ENCODE results near the gene SMARCE1.
"Not testable (repeated sequence)": the region's sequence is repeated elsewhere in the genome, so short reads cannot be mapped to it uniquely, and the experiment has no call there.

Gene SMARCE1

DNA sequence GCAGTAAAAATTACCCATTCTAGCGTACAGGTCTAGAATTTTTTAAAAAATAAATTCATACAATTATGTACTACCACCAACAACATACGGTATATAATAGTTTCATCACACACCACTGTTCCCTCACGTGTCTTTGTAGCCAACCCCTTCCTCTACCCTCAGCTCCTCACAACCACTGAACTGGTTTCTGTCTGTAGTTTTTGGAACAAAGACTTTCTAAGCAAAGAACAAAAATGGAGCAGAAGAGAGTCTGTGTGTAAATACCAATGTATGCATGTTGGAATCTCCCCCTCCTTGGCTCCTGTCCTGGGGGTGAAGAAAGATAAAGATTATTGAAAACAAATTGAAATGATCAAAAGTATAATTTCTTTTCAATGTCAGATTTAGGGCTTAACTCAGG lies 50.5 kb downstream of the SMARCE1 start:
- DNase-seq (ENCODE audit: insufficient read length, low spot score) (no peak), FAIRE-seq (no peak)
- no peak for TF ChIP-seq TAF1 (IDR thresholded peaks at IDR 0.05; ENCODE audit: low read depth, low read length)
- no peak for TF ChIP-seq POLR2AphosphoS5 (IDR thresholded peaks at IDR 0.05; ENCODE audit: low read depth, low read length)
- TF ChIP-seq POU2F2 (IDR thresholded peaks at IDR 0.05; ENCODE audit: low read depth, low read length): no peak
- TF ChIP-seq SPI1 (IDR thresholded peaks at IDR 0.05; ENCODE audit: low read depth, low read length): no peak
- no peak for TF ChIP-seq PAX5 (IDR thresholded peaks at IDR 0.05; ENCODE audit: insufficient read depth, low read length, severe bottlenecking)
- no peak for TF ChIP-seq POLR2A (IDR thresholded peaks at IDR 0.05; ENCODE audit: low read depth, low read length)

DNA sequence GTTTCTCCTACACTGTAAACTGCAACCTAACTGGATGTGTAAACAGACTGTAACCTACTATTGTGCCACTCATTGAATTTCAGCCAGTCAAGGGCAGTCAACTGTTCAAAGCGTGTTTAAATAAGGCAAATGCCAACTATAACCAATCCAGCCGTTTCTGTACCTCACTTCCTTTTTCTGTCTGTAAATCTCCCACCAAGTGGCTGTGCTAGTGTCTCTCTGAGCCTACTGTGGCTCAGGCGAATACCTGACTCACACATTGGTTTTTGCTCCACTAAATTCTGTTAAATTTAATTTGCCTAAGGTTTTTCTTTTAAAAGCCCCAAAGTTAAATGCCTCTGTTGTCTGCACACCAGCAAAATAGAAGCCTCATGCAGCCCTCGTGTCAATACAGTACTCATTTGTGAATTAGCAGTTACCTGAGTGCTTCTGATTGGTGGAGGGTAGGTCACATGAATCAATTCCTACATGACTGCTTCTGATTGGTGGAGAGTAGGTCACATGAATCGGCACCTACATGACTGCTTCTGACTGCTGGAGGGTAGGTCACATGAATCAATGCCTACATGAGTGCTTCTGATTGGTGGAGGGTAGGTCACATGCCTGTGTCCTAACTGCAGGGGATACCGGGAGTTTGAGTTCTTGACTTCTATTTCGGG lies 51.2 kb downstream of the SMARCE1 start:
- FAIRE-seq (peak; percentile 84), DNase-seq (ENCODE audit: insufficient read length, low spot score) (no peak)
- TF ChIP-seq PAX5 (IDR thresholded peaks at IDR 0.05; ENCODE audit: insufficient read depth, low read length, severe bottlenecking): no peak
- no peak for TF ChIP-seq TAF1 (IDR thresholded peaks at IDR 0.05; ENCODE audit: low read depth, low read length)
- no peak for TF ChIP-seq POLR2A (IDR thresholded peaks at IDR 0.05; ENCODE audit: low read depth, low read length)
- TF ChIP-seq SPI1 (IDR thresholded peaks at IDR 0.05; ENCODE audit: low read depth, low read length): peak; percentile 87

DNA sequence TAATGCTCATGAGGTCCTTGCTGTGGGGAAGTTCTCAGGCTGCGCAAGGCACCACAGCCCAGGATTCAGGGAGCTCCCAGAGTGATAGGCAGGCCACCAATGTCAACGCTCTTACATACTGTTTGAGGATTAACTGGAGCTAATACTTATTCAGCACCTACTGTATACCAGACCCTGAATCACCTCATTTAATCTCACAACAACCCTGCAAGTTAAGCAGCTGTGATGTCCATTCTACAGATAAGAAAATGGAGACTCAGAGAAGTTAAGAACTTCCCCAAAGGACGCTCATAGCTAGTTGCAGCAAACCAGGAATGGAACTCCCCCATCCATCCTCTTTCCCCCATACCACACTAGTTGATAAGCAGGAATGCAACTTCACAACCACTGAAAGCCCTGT lies 56.9 kb downstream of the SMARCE1 start:
- DNase-seq (ENCODE audit: insufficient read length, low spot score) (no peak), FAIRE-seq (no peak)
- no peak for TF ChIP-seq POLR2A (IDR thresholded peaks at IDR 0.05; ENCODE audit: low read depth, low read length)
- no peak for TF ChIP-seq SPI1 (IDR thresholded peaks at IDR 0.05; ENCODE audit: low read depth, low read length)
- TF ChIP-seq TAF1 (IDR thresholded peaks at IDR 0.05; ENCODE audit: low read depth, low read length): no peak

DNA sequence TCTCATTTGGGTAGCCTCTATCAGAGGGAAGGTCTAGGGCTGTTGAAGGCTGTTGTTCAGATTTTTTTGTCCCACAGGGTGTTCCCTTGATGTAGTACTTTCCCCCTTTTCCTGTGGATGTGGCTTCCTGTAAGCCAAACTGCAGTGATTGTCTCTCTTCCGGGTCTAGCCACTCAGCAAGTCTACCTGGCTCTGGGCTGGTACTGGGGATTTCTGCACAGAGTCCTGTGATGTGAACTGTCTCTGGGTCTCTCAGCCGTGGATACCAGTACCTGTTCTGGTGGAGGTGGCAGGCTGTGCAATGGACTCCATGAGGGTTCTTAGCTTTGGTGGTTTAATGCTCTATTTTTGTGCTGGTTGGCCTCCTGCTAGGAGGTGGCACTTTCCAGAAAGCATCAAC lies 59.1 kb downstream of the SMARCE1 start:
- FAIRE-seq (no peak), DNase-seq (ENCODE audit: insufficient read length, low spot score) (no peak)
- TF ChIP-seq SPI1 (IDR thresholded peaks at IDR 0.05; ENCODE audit: low read depth, low read length) (no peak), POLR2AphosphoS5 (IDR thresholded peaks at IDR 0.05; ENCODE audit: low read depth, low read length) (no peak), POU2F2 (IDR thresholded peaks at IDR 0.05; ENCODE audit: low read depth, low read length) (no peak), PAX5 (IDR thresholded peaks at IDR 0.05; ENCODE audit: insufficient read depth, low read length, severe bottlenecking) (no peak)

- not testable (repeated sequence) for DNase-seq (ENCODE audit: insufficient read length, low spot score); FAIRE-seq
Measured at GRCh38 chr17:40586264-40586663, 61.4 kb downstream of the SMARCE1 start.

GRCh38 chr17:40584950-40585349 lies 62.7 kb downstream of the SMARCE1 start:
- not testable (repeated sequence) for DNase-seq (ENCODE audit: insufficient read length, low spot score); FAIRE-seq

DNA sequence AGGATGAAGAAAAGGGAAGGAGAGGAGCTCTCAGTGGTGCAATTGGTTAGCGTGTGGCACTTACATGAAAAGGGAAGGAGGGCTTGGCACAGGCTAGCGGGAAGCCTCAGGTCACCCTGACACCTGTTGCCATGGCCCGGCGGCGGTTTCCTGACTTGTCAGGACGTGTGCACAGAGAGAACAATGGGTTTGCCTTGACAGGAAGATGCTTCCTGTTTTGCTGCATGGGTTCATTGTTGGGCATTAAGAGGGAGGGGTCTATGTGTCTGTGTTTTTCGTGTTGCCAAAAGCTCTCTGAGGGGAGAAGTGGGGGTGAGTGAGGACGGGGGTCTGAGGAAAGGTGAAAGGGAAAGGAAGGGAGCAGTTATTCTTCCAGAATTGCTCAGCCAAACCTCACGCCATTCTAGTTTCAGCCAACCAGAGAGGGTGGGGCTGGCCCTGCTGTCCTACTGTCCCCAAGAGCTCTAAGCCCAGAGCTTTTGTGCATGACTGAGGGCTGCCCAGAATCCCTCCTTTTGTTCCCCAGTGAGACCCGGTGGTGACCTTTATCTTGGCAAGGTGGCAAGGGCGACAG lies 65.2 kb downstream of the SMARCE1 start:
- FAIRE-seq (peak; percentile 93), DNase-seq (ENCODE audit: insufficient read length, low spot score) (no peak)
- TF ChIP-seq PAX5 (IDR thresholded peaks at IDR 0.05; ENCODE audit: insufficient read depth, low read length, severe bottlenecking) (no peak), POU2F2 (IDR thresholded peaks at IDR 0.05; ENCODE audit: low read depth, low read length) (peak; percentile 43), POLR2A (IDR thresholded peaks at IDR 0.05; ENCODE audit: low read depth, low read length) (no peak), POLR2AphosphoS5 (IDR thresholded peaks at IDR 0.05; ENCODE audit: low read depth, low read length) (no peak), SPI1 (IDR thresholded peaks at IDR 0.05; ENCODE audit: low read depth, low read length) (peak; percentile 30; the same call in 1 of the 2 replicates), TAF1 (IDR thresholded peaks at IDR 0.05; ENCODE audit: low read depth, low read length) (no peak)

GRCh38 chr17:40580140-40580539 lies 67.5 kb downstream of the SMARCE1 start:
- TF ChIP-seq POLR2AphosphoS5 (IDR thresholded peaks at IDR 0.05; ENCODE audit: low read depth, low read length): no peak
- no peak for TF ChIP-seq TAF1 (IDR thresholded peaks at IDR 0.05; ENCODE audit: low read depth, low read length)
- TF ChIP-seq PAX5 (IDR thresholded peaks at IDR 0.05; ENCODE audit: insufficient read depth, low read length, severe bottlenecking): no peak
- no peak for TF ChIP-seq POLR2A (IDR thresholded peaks at IDR 0.05; ENCODE audit: low read depth, low read length)
- no peak for TF ChIP-seq SPI1 (IDR thresholded peaks at IDR 0.05; ENCODE audit: low read depth, low read length)
- TF ChIP-seq POU2F2 (IDR thresholded peaks at IDR 0.05; ENCODE audit: low read depth, low read length): no peak
- FAIRE-seq (no peak), DNase-seq (ENCODE audit: insufficient read length, low spot score) (no peak)

GRCh38 chr17:40579471-40579870 lies 68.1 kb downstream of the SMARCE1 start:
- DNase-seq (ENCODE audit: insufficient read length, low spot score): no peak
- FAIRE-seq: no peak
- TF ChIP-seq TAF1 (IDR thresholded peaks at IDR 0.05; ENCODE audit: low read depth, low read length): no peak
- TF ChIP-seq POLR2AphosphoS5 (IDR thresholded peaks at IDR 0.05; ENCODE audit: low read depth, low read length): no peak
- no peak for TF ChIP-seq SPI1 (IDR thresholded peaks at IDR 0.05; ENCODE audit: low read depth, low read length)

GRCh38 chr17:40577611-40578065 lies 70.0 kb downstream of the SMARCE1 start:
- no peak for DNase-seq (ENCODE audit: insufficient read length, low spot score)
- FAIRE-seq: peak; percentile 85
- TF ChIP-seq SPI1 (IDR thresholded peaks at IDR 0.05; ENCODE audit: low read depth, low read length) (peak; percentile 55), POU2F2 (IDR thresholded peaks at IDR 0.05; ENCODE audit: low read depth, low read length) (peak; percentile 80), PAX5 (IDR thresholded peaks at IDR 0.05; ENCODE audit: insufficient read depth, low read length, severe bottlenecking) (no peak)

DNA sequence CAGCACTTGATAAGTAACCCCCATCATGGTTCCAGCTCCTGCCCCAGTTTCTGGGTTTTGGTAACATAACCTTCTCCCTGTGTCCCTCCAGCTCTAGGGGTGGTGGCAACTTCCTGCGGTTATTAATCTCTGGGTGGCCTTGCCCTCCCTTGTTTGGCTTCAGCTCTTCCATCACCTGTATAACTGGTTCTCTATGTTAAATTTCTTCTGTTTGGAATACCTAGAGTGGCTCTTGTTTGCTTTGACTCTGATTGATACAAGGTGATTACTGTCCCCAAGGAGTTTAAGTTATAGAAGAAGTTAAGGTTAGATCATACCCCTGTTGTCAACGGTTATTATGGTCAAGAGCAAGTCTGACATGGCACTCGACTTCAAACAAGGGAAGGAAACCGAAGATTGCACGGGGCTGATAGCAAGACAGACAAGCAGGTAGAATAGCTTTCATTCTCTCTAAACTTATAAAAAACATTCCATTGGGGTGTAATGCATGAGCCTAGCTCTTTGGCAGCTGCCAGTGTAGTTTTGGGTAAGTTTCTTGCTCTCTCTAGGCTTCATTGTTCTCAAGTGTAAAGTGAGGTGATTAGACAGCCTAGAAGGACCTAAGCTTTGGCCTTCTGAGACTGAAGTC lies 71.4 kb downstream of the SMARCE1 start:
- no peak for FAIRE-seq
- no peak for DNase-seq (ENCODE audit: insufficient read length, low spot score)

More for the DNA sequence above, 71.4 kb downstream of the SMARCE1 start:
- no peak for TF ChIP-seq TAF1 (IDR thresholded peaks at IDR 0.05; ENCODE audit: low read depth, low read length)
- no peak for TF ChIP-seq PAX5 (IDR thresholded peaks at IDR 0.05; ENCODE audit: insufficient read depth, low read length, severe bottlenecking)
- no peak for TF ChIP-seq POLR2A (IDR thresholded peaks at IDR 0.05; ENCODE audit: low read depth, low read length)
- TF ChIP-seq POU2F2 (IDR thresholded peaks at IDR 0.05; ENCODE audit: low read depth, low read length): no peak
- no peak for TF ChIP-seq POLR2AphosphoS5 (IDR thresholded peaks at IDR 0.05; ENCODE audit: low read depth, low read length)
- TF ChIP-seq SPI1 (IDR thresholded peaks at IDR 0.05; ENCODE audit: low read depth, low read length): no peak

Data from GM12891 (cell line).